NCI-H510A (cell line): ENCODE measurements around the gene IFNL2.

Experiments
- DNase-seq: peaks from one replicate; lab custom pipeline; 2025; lab: John Stamatoyannopoulos, UW

Gene IFNL2

GRCh38 chr19:39318071-39318470 lies 49.9 kb downstream of the IFNL2 start:
- DNase-seq: no peak

- DNase-seq: no peak
Observed at GRCh38 chr19:39318690-39319089, 50.5 kb downstream of the IFNL2 start.

- DNase-seq: no peak
Observed at GRCh38 chr19:39319098-39319891, 51.1 kb downstream of the IFNL2 start.
